Lung (tissue), 12 donors: ENCODE measurements around the gene ARMC5. TPM values are rescaled to one million over a fixed set of nuclear protein-coding genes. Genes with fewer than 3 reads are reported as not detected.
A peak's percentile ranks its signal among the peaks of the same experiment; 100 is the strongest.

Source experiments
- ATAC-seq: fragments of 200-7000 bp; cut with Tn5 transposase; one replicate; pipeline ENCODE4 v1.9.1; 2020; ENCODE audit warnings: moderate number of reproducible peaks; ENCODE audit not compliant: insufficient read depth, low FRiP score
- DNase-seq, 3 donors: peaks; one replicate each; pipeline ENCODE4 v3.0.0-alpha.2; 2013 to 2017
- H3K27ac ChIP-seq, 2 donors: one replicate each; pipeline ENCODE4 v1.5.1; 2013; ENCODE audit warnings: mild to moderate bottlenecking in 2 of 2, moderate library complexity in 2 of 2, control low read depth in 1 of 2, inconsistent platforms in 1 of 2, low read depth in 1 of 2, low read length in 1 of 2
- H3K27me3 ChIP-seq, 3 donors: one replicate each; pipeline ENCODE4 v1.5.1; 2013; ENCODE audit warnings: low read length in 2 of 3; ENCODE audit not compliant: control insufficient read depth in 3 of 3, insufficient read depth in 3 of 3
- H3K36me3 ChIP-seq, 4 donors: one replicate each; pipeline ENCODE4 v1.5.1; 2013; ENCODE audit warnings: low read length in 4 of 4, mild to moderate bottlenecking in 1 of 4, moderate library complexity in 1 of 4; ENCODE audit not compliant: control insufficient read depth in 4 of 4, insufficient read depth in 4 of 4
- H3K4me1 ChIP-seq, 5 donors: one replicate each; pipeline ENCODE4 v1.5.1; 2013; ENCODE audit warnings: low read length in 5 of 5, mild to moderate bottlenecking in 2 of 5, moderate library complexity in 1 of 5; ENCODE audit not compliant: control insufficient read depth in 5 of 5, insufficient read depth in 5 of 5
- H3K4me3 ChIP-seq: one replicate; pipeline ENCODE4 v1.5.1; 2013; ENCODE audit warnings: mild to moderate bottlenecking, control low read depth, moderate library complexity
- H3K9ac ChIP-seq, 2 donors: one replicate each; pipeline ENCODE4 v1.5.1; 2013; ENCODE audit warnings: low read length in 2 of 2, control low read depth in 1 of 2; ENCODE audit not compliant: insufficient read depth in 1 of 2
- H3K9me3 ChIP-seq, 4 donors: one replicate each; pipeline ENCODE4 v1.5.1; 2013; ENCODE audit warnings: low read length in 3 of 4, mild to moderate bottlenecking in 1 of 4, moderate library complexity in 1 of 4; ENCODE audit not compliant: control insufficient read depth in 4 of 4, insufficient read depth in 3 of 4
- CTCF ChIP-seq: IDR thresholded peaks from 2 replicates; pipeline ENCODE4 v1.5.1; 2012; ENCODE audit warnings: mild to moderate bottlenecking; ENCODE audit errors: control extremely low read depth, extremely low read depth
- WGBS, 2 donors: extraction: QIAGEN DNeasy Blood & Tissue Kit; methylation state at CpG; one replicate each; pipeline ENCODE4 v1.1.7; 2013; 5-methylcytosine and 5-hydroxymethylcytosine counted together
- polyA plus RNA-seq, 2 donors: library from polyadenylated mRNA; stranded (reverse); fragments of 200-250 nt; gene quantifications; one replicate each; pipeline ENCODE4 v1.2.1, GENCODE V29; 2013
- total RNA-seq, 2 donors: library from RNA; depleted of rRNA in 1 of 2; stranded (reverse); fragments of >200 nt in 1 of 2; gene quantifications; one replicate each; pipeline ENCODE4 v1.2.1, GENCODE V29; 2014 to 2021
- donor health status: control.
- donor health status: control.
- donor health status: Bipolar disorder and iron deficiency.
- donor health status: healthy.
- donor health status: DM: yes; HTN: yes; CAD: no.

Gene ARMC5
- total and polyA plus RNA-seq, 4 donors = 8.2 to 16.7 (median 12.3) TPM

- peaks cover 0 to 20% (median 8%) of the 10 kb centered on the region in 5 donors for H3K4me1 ChIP-seq
- no peak for ATAC-seq
- H3K27me3 ChIP-seq = no peaks in the 10 kb centered on the region
Observed at GRCh38 chr16:31475946-31476302, 16.6 kb downstream of the ARMC5 start.

DNA sequence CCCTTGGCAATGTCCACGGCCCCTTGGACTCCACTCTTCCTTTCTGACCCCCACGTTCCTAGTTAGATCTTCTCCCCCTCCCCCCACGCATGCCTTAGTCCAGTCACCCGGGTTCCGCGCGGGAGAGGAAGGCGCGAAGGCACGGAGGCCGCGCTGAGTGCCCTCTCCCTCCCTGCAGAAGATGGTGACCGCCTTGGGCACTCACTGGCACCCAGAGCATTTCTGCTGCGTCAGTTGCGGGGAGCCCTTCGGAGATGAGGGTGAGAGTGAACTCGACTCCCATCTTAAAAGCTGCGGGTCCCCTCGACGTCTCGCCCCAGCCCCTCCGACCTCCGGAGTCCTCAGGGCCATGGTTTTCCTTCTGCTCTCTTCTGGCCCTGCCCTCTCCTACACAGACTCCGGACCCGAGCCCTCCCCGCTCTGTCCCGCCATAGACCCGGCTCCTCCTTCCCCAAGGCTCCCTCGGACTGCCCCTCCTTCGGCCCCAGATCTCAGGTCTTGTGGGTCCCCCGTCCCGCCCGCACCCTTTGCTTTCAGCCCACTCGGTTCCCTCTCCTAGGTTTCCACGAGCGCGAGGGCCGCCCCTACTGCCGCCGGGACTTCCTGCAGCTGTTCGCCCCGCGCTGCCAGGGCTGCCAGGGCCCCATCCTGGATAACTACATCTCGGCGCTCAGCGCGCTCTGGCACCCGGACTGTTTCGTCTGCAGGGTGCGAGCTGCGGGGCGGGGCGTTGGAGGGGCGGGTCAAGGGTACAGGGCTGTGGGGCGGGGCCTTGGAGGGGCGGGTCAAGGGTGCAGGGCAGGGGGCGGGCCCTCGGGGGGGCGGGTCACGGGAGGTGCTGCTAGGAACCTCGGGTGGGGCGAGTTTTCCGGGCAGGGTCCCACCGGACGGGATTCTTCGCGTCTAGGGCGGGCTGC, 17.3 kb downstream of the ARMC5 start:
- Histone ChIP-seq H3K4me3 (peak overlapping the region; percentile 10), H3K4me1 (peaks cover 0 to 14% (median 3%) of the 10 kb centered on the region in 5 donors), H3K27ac (peak overlapping the region in 1 of 2 donors; percentile 86), H3K9ac (no peak overlapping the region), H3K9me3 (no peaks in the 10 kb centered on the region), H3K27me3 (no peaks in the 10 kb centered on the region), H3K36me3 (peaks cover 6 to 23% (median 17%) of the 10 kb centered on the region in 4 donors)
- TF ChIP-seq CTCF = no peak
- WGBS, 2 donors = 40 to 44% methylated on average over 64 to 68 of the region's 68 CpGs
- DNase-seq (peak; percentile 36 to 62 (median 48)), ATAC-seq (peak; percentile 59)

More at GRCh38 chr16:31475946-31476302, 16.6 kb downstream of the ARMC5 start:
- no peak overlapping the region for H3K4me3 ChIP-seq
- no peak overlapping the region for H3K9ac ChIP-seq
- H3K9me3 ChIP-seq = no peaks in the 10 kb centered on the region
- 61 to 80% methylated on average over 26 of the region's 26 CpGs for WGBS, 2 donors
- peaks cover 6 to 23% (median 17%) of the 10 kb centered on the region in 4 donors for H3K36me3 ChIP-seq
- no peak for DNase-seq
- no peak overlapping the region for H3K27ac ChIP-seq
- TF ChIP-seq CTCF = no peak

- peaks cover 0 to 13% (median 3%) of the 10 kb centered on the region in 5 donors for H3K4me1 ChIP-seq
- DNase-seq (peak; percentile 34 to 66 (median 52)), ATAC-seq (peak; percentile 49)
- H3K9ac ChIP-seq = no peak overlapping the region
- H3K4me3 ChIP-seq = peak overlapping the region; percentile 5
- no peak for TF ChIP-seq CTCF
- no peaks in the 10 kb centered on the region for H3K27me3 ChIP-seq
- 41 to 47% methylated on average over 58 to 67 of the region's 67 CpGs for WGBS, 2 donors
- peak overlapping the region in 1 of 2 donors; percentile 86 for H3K27ac ChIP-seq
- no peaks in the 10 kb centered on the region for H3K9me3 ChIP-seq
- peaks cover 6 to 23% (median 17%) of the 10 kb centered on the region in 4 donors for H3K36me3 ChIP-seq
Observed at GRCh38 chr16:31477220-31478216, 18.2 kb downstream of the ARMC5 start.
